Measurements from ENCODE around the gene RRM1.
"Not testable (repeated sequence)": the region's sequence is repeated elsewhere in the genome, so short reads cannot be mapped to it uniquely, and the experiment has no call there.

RRM1 gene

GRCh38 chr11:4084406-4085125, 10.0 kb upstream of the RRM1 start:
- no peak for DNase-seq

- DNase-seq = no peak
These were observed 9.0 kb upstream of the RRM1 start for GRCh38 chr11:4085575-4085974.

DNA sequence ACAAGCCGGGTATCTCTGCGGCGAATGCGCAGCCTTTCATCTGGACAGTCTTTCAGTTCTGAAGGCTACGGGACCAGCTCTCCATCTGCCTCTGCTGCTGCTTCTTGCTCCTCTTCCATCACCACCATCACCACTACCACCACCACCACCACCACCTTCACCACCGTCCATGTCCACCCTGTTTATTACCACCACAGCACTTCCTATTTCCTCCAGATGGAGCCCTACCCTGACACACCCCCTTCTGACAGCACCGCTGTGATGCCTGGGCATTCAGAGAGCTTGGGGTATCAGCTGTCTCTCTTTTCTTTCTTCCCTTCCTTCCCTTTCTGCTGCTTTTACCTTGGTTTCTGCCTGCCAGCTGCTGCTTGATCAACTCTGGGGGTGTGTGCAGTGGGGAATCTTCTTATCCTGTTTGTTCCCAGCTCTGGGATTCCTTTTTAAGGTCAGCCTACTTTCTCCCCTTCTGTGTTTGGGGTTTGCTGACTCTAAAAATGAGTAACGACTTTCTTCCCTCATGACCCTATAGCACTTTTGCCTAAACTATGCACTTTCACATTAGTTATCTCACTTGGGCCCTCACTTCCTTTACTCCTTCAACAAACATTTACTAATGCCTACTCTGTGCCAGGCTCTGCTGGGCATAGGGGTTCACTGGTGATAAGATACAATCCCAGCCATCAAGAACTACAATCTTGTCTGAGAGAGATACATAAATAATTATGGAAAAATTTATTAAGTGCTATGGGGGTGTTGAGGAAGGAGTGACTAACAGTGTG, 7.8 kb upstream of the RRM1 start:
- no peak for DNase-seq

- no peak for DNase-seq
These were observed 7.0 kb upstream of the RRM1 start for GRCh38 chr11:4087551-4087950.

DNA sequence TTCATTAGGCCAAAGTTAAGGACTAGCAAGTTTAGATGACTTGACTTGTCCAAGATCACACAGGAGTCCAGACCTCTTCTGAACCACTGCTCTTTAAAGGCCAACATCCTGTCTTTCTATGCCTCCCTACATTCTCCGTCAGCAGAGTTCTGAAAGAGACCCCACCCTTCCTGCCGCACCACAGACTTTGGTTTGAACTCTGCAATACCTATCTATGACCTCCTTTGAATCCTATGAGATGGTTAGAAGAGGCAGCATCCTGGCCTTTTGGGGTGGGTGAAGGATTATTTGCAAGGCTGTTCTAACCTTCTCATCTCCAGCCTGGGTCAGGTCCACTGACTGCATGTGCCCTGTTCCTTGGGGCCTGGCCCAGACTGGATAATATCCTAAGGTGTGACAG, 4.3 kb upstream of the RRM1 start:
- DNase-seq = no peak

GRCh38 chr11:4092026-4092425, 2.6 kb upstream of the RRM1 start:
- DNase-seq = no peak

DNA sequence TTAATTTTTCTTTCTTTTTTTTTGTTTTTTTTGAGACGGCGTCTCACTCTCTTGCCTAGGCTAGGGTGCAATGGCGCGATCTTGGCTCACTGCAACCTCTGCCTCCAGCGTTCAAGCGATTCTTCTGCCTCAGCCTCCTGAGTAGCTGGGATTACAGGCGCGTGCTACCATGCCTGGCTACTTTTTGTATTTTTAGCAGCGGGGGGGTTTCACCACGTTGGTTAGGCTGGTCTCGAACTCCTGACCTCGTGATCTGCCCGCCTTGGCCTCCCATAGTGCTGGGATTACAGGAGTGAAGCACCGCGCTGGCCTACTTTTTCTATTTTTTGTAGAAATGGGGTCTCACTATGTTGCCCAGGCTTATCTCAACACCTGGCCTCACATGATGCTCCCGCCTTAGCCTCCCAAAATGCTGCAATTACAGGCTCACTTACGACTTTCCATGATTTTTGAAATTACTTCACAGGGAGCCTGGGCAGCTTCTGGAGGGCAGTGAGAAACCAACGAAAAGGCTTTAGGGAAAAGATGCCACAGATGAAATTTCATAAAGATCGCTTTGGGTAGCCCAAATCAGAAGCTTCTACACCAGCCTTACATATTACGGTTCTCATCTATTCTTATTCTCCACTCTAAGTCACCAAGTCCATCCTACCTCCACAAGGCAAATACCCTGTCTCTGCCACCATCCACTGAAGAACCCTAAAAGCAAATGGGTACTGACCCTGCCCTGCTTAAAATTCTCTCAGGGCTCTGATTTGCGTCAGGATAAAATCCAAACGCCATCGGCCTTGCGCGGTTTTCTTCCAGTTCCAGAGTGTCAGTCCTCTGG, 866 bp upstream of the RRM1 start:
- no peak for DNase-seq

DNA sequence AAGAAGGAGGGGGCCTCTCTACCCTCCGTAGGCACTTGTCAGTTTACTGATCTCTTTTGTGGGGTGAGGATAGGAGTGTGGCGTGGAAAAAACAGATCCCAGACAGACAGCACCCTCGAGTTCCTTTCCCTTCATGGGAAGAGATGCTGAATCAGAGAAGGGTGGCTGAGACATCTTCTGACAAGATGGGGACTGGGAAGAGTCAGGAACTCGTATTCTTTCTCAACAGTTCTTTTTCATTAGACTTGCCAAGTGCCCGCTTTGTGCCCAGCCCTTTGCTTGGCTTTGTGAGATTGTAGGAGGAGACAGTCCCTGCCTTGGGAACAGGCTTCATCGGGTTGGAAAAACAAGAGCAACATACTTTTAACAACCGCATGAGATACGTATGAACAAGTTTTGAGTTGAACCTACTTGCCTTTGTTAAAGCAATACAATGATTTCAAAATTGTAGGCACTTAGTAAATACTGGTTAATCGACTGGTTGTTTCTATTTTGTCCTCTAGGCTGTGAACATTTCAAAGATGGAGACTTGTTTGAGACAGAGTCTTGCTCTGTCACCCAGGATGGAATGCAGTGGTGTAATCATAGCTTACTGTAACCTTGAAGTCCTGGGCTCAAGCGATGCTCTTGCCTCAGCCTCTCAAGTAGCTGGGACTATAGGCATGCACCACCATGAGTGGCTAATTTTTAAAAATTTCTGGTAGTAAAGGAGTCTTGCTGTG, 1.1 kb downstream of the RRM1 start:
- no peak for DNase-seq

DNA sequence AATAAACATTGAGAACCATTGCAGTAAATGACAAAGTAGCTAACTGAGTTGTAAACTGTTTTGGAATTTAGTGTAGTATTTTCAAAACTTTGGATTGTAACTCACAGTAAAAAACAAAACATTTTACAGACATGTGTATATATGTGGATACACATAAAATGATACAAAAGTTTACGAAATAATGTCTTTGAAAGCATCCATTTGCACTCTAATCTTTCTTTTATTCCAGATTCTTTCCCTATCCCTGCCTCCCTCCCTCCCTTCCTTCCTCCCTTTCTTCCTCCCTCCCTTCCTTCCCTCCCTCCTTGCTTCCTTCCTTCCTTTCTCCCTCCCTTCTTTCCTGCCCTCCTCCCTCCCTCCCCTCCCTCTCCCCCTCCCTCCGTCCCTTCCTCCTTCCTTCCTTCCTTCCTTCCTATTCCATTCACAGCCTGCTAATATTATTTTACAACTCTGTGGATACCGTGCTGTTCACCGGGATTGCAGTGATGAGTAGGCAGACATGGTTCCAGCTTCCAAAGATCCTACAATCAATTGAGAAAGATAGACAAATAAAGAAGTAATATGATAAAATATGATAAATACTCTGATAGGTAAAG, 3.5 kb downstream of the RRM1 start:
- DNase-seq = no peak

DNA sequence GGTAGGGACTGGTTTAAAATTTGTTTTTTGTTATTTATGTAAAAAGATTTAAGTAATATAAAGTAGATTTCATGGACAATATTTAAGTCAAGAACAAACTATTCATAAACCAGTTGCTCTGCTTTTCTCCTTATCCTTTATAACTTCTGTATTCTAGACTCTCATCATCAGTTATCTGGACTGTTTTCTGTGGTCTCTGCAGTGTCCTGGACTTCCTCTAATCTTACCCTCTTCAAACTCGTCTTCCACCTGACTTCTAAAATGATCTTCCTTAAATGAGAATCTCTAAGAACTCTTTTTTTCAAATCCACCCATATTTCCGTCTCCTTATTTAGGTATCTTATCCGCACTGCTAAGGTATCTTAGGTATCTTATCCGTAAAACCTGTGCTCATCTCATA, 8.1 kb downstream of the RRM1 start:
- DNase-seq = no peak

DNA sequence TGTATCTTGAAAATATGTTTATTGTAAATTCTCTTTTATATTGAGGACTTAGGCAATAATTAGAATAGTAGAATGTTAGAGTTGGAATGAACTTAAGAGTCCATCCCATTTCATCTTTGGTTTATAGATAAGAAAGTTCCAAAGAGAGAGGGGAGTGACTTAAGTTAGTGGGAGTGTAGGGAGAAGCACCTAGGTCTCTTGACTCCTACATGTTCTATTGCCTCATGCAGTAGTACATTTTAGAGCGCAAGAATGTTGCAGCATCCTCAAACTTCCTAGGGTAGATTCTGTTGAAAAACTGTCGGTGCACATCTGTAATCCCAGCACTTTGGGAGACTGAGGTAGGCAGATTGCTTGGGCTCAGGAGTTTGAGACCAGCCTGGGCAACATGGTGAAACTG, 8.7 kb downstream of the RRM1 start:
- no peak for DNase-seq

GRCh38 chr11:4105916-4106315, 11.3 kb downstream of the RRM1 start:
- DNase-seq = no peak

- no peak for DNase-seq
These were observed 17.2 kb downstream of the RRM1 start for GRCh38 chr11:4111834-4112233.

DNA sequence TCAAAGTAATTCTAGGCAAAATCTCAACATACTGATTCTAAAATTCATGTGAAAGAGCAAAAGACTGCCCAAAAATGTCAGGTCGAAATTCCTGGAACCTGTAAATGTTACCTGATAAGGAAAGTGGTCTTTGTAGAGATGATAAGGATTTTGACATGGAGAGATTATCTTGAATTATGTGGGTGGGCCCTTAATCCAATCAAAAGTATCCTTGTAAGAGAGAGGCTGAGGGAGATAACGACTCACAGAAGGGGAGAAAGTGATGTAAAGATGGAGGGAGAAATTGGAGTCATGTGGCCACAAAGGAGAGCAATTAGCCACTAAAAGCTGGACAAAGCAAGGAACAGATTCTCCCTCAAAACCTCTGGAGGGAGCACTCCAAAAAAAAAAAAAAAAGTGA, 20.5 kb downstream of the RRM1 start:
- DNase-seq = no peak

DNA sequence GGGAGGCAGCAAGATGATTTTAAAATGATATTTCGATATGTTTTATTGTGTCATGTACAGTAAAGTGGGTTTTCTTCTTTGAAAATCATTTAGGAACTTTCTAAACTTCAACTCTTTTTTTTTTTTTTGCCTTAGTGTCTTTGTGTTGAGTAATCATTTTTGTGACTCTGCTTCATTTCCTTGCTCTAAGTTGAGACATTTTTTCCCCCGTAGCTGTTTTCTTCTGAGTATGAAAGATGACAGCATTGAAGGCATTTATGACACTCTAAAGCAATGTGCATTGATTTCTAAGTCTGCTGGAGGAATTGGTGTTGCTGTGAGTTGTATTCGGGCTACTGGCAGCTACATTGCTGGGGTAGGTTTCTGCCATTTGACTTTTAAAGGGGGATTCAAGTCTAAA, 23.5 kb downstream of the RRM1 start:
- DNase-seq = no peak

GRCh38 chr11:4123218-4123617, 28.6 kb downstream of the RRM1 start:
- no peak for DNase-seq

- DNase-seq = no peak
These were observed 30.5 kb downstream of the RRM1 start for GRCh38 chr11:4125141-4125540.

DNA sequence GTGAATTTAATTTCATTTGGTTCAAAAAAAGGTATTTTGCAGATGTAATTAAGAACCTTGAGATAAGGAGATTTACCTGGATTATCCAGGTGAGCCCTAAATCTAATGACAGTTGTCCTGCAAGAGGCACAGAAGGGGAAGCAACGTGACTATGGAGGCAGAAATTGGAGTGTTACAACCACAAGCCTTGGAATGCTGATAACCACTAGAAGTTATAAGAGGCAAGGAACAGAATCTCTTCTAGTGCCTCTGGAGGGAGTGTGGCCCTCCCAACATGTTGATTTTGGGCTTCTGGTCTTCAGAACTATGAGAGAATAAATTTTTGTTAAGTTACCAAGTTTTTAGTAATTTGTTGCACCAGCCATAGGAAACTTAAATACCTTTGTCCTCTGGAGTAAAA, 32.8 kb downstream of the RRM1 start:
- no peak for DNase-seq

DNA sequence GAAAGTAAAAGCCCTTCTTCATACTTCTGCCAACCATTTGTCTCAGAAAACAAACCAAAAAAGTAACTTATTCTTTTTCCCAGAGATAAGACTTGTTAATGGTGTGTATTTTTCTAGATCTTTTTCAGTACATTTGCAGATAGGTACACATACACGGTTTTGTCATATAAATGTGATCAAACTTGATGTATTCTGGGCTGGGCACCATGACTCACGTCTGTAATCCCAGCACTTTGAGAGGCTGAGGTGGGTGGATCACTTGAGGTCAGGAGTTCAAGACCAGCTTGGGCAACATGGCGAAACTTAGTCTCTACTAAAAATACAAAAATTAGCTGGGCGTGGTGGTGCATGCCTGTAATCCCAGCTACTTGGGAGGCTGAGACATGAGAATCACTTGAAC, 35.6 kb downstream of the RRM1 start:
- DNase-seq = not testable (repeated sequence)

DNA sequence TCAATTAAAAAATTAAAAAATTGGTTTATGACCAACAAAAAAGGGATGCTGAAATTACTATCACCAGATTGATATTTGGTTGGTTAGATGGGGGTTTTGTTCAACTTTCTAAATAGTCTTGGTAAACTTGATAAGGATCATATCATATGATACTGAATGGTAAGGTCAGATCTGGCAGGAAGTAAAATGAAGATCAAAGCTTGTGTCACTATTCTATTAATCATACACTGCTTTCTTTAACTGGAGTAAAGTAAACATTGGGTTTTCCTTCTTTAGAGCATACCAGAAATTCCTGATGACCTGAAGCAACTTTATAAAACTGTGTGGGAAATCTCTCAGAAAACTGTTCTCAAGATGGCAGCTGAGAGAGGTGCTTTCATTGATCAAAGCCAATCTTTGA, 40.2 kb downstream of the RRM1 start:
- DNase-seq = no peak

GRCh38 chr11:4138497-4138896, 43.9 kb downstream of the RRM1 start:
- DNase-seq = no peak

GRCh38 chr11:4140067-4140636, 45.6 kb downstream of the RRM1 start:
- DNase-seq = no peak

All from retina (tissue), 1 donor.